HepG2 (cell line): ENCODE results near the gene HAUS1. TPM values are rescaled to one million over a fixed set of nuclear protein-coding genes. Genes with fewer than 3 reads are reported as not detected.

Source experiments
- ATRX ChIP-seq: sonication (generic); formaldehyde crosslinking; IDR thresholded peaks from 2 replicates; pipeline ENCODE4 v1.4.0; 2020; ENCODE audit warnings: missing genetic modification reagents, borderline replicate concordance
- BRF2 ChIP-seq: sonication (generic); formaldehyde crosslinking; IDR thresholded peaks from 2 replicates; pipeline ENCODE4 v1.8.1; 2022; ENCODE audit warnings: mild to moderate bottlenecking, missing genetic modification reagents
- DRAP1 ChIP-seq: IDR thresholded peaks from 2 replicates; pipeline ENCODE4 v1.6.1; 2016; ENCODE audit warnings: missing genetic modification reagents, missing compliant biosample characterization
- HNF1A ChIP-seq, 2 experiments: sonication (generic) in 1 of 2; formaldehyde crosslinking in 1 of 2; IDR thresholded peaks; 2 replicates each; pipeline versions ENCODE4 v1.4.0 to v1.6.1; 2016 to 2020; ENCODE audit warnings: borderline replicate concordance in 1 of 2, low read depth in 1 of 2, mild to moderate bottlenecking in 1 of 2, missing genetic modification reagents in 1 of 2
- KDM5B ChIP-seq: sonication (generic); formaldehyde crosslinking; IDR thresholded peaks from 2 replicates; pipeline ENCODE4 v1.4.0; 2020; ENCODE audit warnings: missing genetic modification reagents, mild to moderate bottlenecking, borderline replicate concordance
- MXD4 ChIP-seq: IDR thresholded peaks from 2 replicates; pipeline ENCODE4 v1.6.1; 2016; ENCODE audit warnings: mild to moderate bottlenecking, missing biosample characterization, missing genetic modification reagents
- SOX13 ChIP-seq, 3 experiments: fragments of 450-650 bp in 1 of 3; sonication (generic) in 1 of 3; formaldehyde crosslinking in 1 of 3; IDR thresholded peaks in 2 of 3; conservative IDR thresholded peaks in 1 of 3; 2 replicates each; pipeline versions ENCODE4 v1.5.0 to v1.6.1; 2016 to 2020; ENCODE audit warnings: antibody characterized with exemption in 1 of 3, mild to moderate bottlenecking in 1 of 3, missing compliant biosample characterization in 1 of 3, missing genetic modification reagents in 1 of 3, moderate library complexity in 1 of 3
- SRY ChIP-seq: sonication (generic); formaldehyde crosslinking; IDR thresholded peaks from 2 replicates; pipeline ENCODE4 v1.8.0; 2022; ENCODE audit warnings: mild to moderate bottlenecking, missing genetic modification reagents
- SUZ12 ChIP-seq: fragments of 150-350 bp; IDR thresholded peaks from 2 replicates; pipeline ENCODE4 v1.6.1; 2014; ENCODE audit warnings: low read depth, low read length
- TBX3 ChIP-seq: fragments of 450-650 bp; IDR thresholded peaks from 2 replicates; pipeline ENCODE4 v1.6.1; 2017; ENCODE audit warnings: antibody characterized with exemption, mild to moderate bottlenecking, inconsistent platforms, borderline replicate concordance
- U2AF2 ChIP-seq: fragments of 200-400 bp; formaldehyde crosslinking; IDR thresholded peaks from 2 replicates; pipeline ENCODE4 v1.6.1; 2017; ENCODE audit warnings: low read depth, mild to moderate bottlenecking, low read length
- ZBTB26 ChIP-seq: IDR thresholded peaks from 2 replicates; pipeline ENCODE4 v1.6.1; 2016; ENCODE audit warnings: missing compliant biosample characterization, missing genetic modification reagents, borderline replicate concordance
- ZBTB7B ChIP-seq: sonication (generic); formaldehyde crosslinking; IDR thresholded peaks from 2 replicates; pipeline ENCODE4 v1.4.0; 2020; ENCODE audit warnings: missing genetic modification reagents
- ZNF234 ChIP-seq: sonication (generic); formaldehyde crosslinking; conservative IDR thresholded peaks from 2 replicates; pipeline ENCODE4 v1.5.1; 2020; ENCODE audit warnings: mild to moderate bottlenecking, missing genetic modification reagents
- ZNF354B ChIP-seq: sonication (generic); formaldehyde crosslinking; IDR thresholded peaks from 2 replicates; pipeline ENCODE4 v1.8.0; 2022; ENCODE audit warnings: mild to moderate bottlenecking, missing genetic modification reagents
- ZNF576 ChIP-seq: sonication (generic); formaldehyde crosslinking; IDR thresholded peaks from 2 replicates; pipeline ENCODE4 v1.4.0; 2020; ENCODE audit warnings: mild to moderate bottlenecking, missing genetic modification reagents
- ZNF703 ChIP-seq: sonication (generic); formaldehyde crosslinking; IDR thresholded peaks from 2 replicates; pipeline ENCODE4 v1.5.1; 2020; ENCODE audit warnings: missing genetic modification reagents, mild to moderate bottlenecking, moderate library complexity, borderline replicate concordance
- ZNF713 ChIP-seq: sonication (generic); formaldehyde crosslinking; IDR thresholded peaks from 2 replicates; pipeline ENCODE4 v1.4.0; 2020; ENCODE audit warnings: mild to moderate bottlenecking, missing genetic modification reagents
- ZXDC ChIP-seq: sonication (generic); formaldehyde crosslinking; IDR thresholded peaks from 2 replicates; pipeline ENCODE4 v1.5.0; 2020; ENCODE audit warnings: mild to moderate bottlenecking, missing genetic modification reagents
- polyA plus RNA-seq, 8 experiments: library from polyadenylated mRNA; depleted of rRNA in 3 of 8; stranded (reverse) in 7 of 8; unstranded in 1 of 8; fragments of >200 nt; fragmentation: Illumina TruSeq in 4 of 8; extraction: Trizol in 4 of 8; gene quantifications; 2 replicates each; pipeline versions ENCODE4 v1.2.1 to v1.2.3, GENCODE V29; 2011 to 2016; ENCODE audit warnings: low read depth in 4 of 8, missing spikeins in 1 of 8, mixed read lengths in 1 of 8; ENCODE audit not compliant: insufficient read depth in 1 of 8
- total RNA-seq, 5 experiments: library from RNA; depleted of rRNA; stranded (reverse); fragments of >200 nt; fragmentation: Illumina TruSeq; extraction: Trizol; gene quantifications; 2 replicates each; pipeline ENCODE4 v1.2.3, GENCODE V29; 2016; ENCODE audit warnings: low read depth in 1 of 5

HAUS1 gene
- total and polyA plus RNA-seq, 2 of the 13 experiments (the other 11 are each of a cell fraction or from before 2014, with no cell fraction given), result 20.6 to 59.2 TPM

- TF ChIP-seq ZNF576 (CRISPR knock-in tag), result no peak
- no peak for TF ChIP-seq ZBTB7B (CRISPR knock-in tag)
- TF ChIP-seq SRY, result no peak
- 0 out of 2 replicates have a peak, but pooled peaks have one; percentile 76 for TF ChIP-seq ZNF713 (CRISPR knock-in tag)
- TF ChIP-seq KDM5B (CRISPR knock-in tag), result no peak; the same call in 1 of the 2 replicates
- no peak for TF ChIP-seq ZXDC (CRISPR knock-in tag)
- no peak for TF ChIP-seq ATRX (CRISPR knock-in tag)
- no peak for TF ChIP-seq ZNF234 (CRISPR knock-in tag)
- TF ChIP-seq HNF1A (IDR thresholded peaks at IDR 0.05; ENCODE audit: low read depth), result no peak
- no peak for TF ChIP-seq HNF1A (CRISPR knock-in tag; IDR thresholded peaks at IDR 0.05; ENCODE audit: borderline replicate concordance)
- no peak for TF ChIP-seq SUZ12
- no peak for TF ChIP-seq SOX13 (IDR thresholded peaks at IDR 0.05)
- TF ChIP-seq SOX13 (CRISPR knock-in tag; conservative IDR thresholded peaks at IDR 0.05 in 1 of 2, IDR thresholded peaks at IDR 0.05 in 1 of 2), result peak in 1 of 2 experiments; percentile 32; a peak in 1 of 4 replicates
- no peak for TF ChIP-seq TBX3
- TF ChIP-seq MXD4 (CRISPR knock-in tag), result no peak
- TF ChIP-seq U2AF2, result no peak
- peak; percentile 98 for TF ChIP-seq ZBTB26 (CRISPR knock-in tag)
- no peak for TF ChIP-seq BRF2 (CRISPR knock-in tag)
- TF ChIP-seq ZNF354B (CRISPR knock-in tag), result no peak
- TF ChIP-seq ZNF703 (CRISPR knock-in tag), result no peak
- TF ChIP-seq DRAP1, result no peak
Observed at GRCh38 chr18:46169464-46169941, 65.3 kb downstream of the HAUS1 start (continued).
